Tibial nerve (tissue), 4 donors: ENCODE data around the gene ABHD17B. TPM values are rescaled to one million over a fixed set of nuclear protein-coding genes. Genes with fewer than 3 reads are reported as not detected.

ENCODE experiments used
- DNase-seq, 2 donors: peaks; one replicate each; pipeline ENCODE4 v3.0.0-alpha.2; 2019; ENCODE audit warnings: low spot score in 2 of 2
- H3K27ac ChIP-seq, 4 donors: fragments of 200-600 bp; sonication (generic) in 3 of 4; one replicate each; pipeline ENCODE4 v1.5.1; 2017 to 2019; ENCODE audit warnings: mild to moderate bottlenecking in 1 of 4
- H3K27me3 ChIP-seq, 2 donors: fragments of 200-600 bp; sonication (generic) in 1 of 2; one replicate each; pipeline versions ENCODE4 v1.5.1 to v1.6.0; 2017 to 2019
- H3K36me3 ChIP-seq, 3 donors: fragments of 200-600 bp; sonication (generic); one replicate each; pipeline ENCODE4 v1.5.1; 2018 to 2019
- H3K4me1 ChIP-seq, 4 donors: fragments of 200-600 bp; sonication (generic) in 3 of 4; one replicate each; pipeline ENCODE4 v1.5.1; 2017 to 2019
- H3K4me3 ChIP-seq, 4 donors: fragments of 200-600 bp; sonication (generic) in 3 of 4; one replicate each; pipeline ENCODE4 v1.5.1; 2017 to 2019; ENCODE audit warnings: mild to moderate bottlenecking in 1 of 4, moderate library complexity in 1 of 4
- H3K9me3 ChIP-seq, 4 donors: fragments of 200-600 bp; sonication (generic) in 3 of 4; one replicate each; pipeline ENCODE4 v1.5.1; 2017 to 2019
- CTCF ChIP-seq, 5 experiments: fragments of 200-600 bp in 3 of 5; fragments of 450-650 bp in 2 of 5; sonication (generic) in 3 of 5; IDR thresholded peaks; one replicate each; pipeline ENCODE4 v1.5.1; 2016 to 2019; ENCODE audit warnings: antibody characterized with exemption in 5 of 5, mild to moderate bottlenecking in 3 of 5, moderate library complexity in 2 of 5
- EP300 ChIP-seq, 2 donors: sonication (generic); formaldehyde crosslinking; IDR thresholded peaks; one replicate each; pipeline ENCODE4 v1.6.1; 2017; ENCODE audit warnings: antibody characterized with exemption in 2 of 2, mild to moderate bottlenecking in 1 of 2
- POLR2A ChIP-seq, 2 donors: fragments of 450-650 bp; IDR thresholded peaks; one replicate each; pipeline ENCODE4 v1.6.1; 2017; ENCODE audit warnings: antibody characterized with exemption in 2 of 2, mild to moderate bottlenecking in 2 of 2, moderate library complexity in 2 of 2
- WGBS, 2 donors: methylation state at CpG; one replicate each; pipeline ENCODE4 v1.1.5; 2018; 5-methylcytosine and 5-hydroxymethylcytosine counted together
- total RNA-seq, 4 donors: library from RNA; depleted of rRNA; stranded (reverse); fragments of >200 nt; gene quantifications; one replicate each; pipeline ENCODE4 v1.1.0, GENCODE V29; 2016

ABHD17B gene
- total RNA-seq, 4 donors from 2014 or later: 10.5 to 23.8 (median 18.3) TPM

DNA sequence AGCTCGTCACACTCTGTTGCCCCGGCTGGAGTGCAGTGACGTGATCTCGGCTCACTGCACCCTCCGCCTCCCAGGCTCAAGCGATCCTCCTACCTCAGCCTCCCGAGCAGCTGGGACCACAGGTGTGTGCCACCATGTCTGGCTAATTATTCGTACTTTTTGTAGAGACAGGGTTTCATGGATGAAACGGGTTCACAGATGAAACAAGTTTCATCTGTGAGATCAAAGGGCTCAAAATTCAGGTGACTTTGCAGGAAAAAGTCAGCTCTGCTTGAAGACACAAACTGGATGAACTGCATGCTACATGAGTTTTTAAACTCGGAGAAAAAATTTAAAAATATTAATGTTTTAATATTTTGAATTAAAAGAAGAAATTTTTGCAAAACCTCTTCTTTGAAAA is 24.5 kb downstream of the ABHD17B start:
- Histone ChIP-seq H3K36me3 (peaks cover 0 to 23% (median 0%) of the 10 kb centered on the region in 3 donors), H3K9me3 (peaks cover 0 to 25% (median 7%) of the 10 kb centered on the region in 4 donors), H3K27ac (no peak overlapping the region), H3K27me3 (no peaks in the 10 kb centered on the region), H3K4me1 (peaks cover 0 to 11% (median 0%) of the 10 kb centered on the region in 4 donors), H3K4me3 (no peak overlapping the region)
- 94 to 98% methylated on average over 10 of the region's 10 CpGs for WGBS, 2 donors
- no peak for TF ChIP-seq CTCF (IDR thresholded peaks at IDR 0.05)
- TF ChIP-seq POLR2A (IDR thresholded peaks at IDR 0.05): no peak
- no peak for TF ChIP-seq EP300 (IDR thresholded peaks at IDR 0.05)
- DNase-seq: no peak

DNA sequence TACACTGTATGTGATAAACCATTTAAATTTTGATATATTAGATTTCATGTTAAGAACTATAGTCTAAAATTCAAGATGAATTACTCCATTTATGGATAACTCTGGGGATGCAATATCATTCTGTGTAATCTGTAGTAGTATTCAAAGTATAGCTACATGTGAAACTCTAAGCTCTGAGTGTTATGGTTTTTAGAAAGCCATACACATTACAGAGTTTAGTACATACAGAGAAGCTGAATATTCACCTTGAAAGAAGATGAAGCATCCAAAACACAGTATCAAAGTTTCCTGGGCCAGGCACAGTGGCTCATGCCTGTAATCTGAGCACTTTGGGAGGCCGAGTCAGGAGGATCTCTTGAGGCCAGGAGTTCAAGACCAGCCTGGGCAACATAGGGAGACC is 25.0 kb downstream of the ABHD17B start:
- peaks cover 0 to 27% (median 7%) of the 10 kb centered on the region in 4 donors for H3K9me3 ChIP-seq
- H3K36me3 ChIP-seq: peaks cover 0 to 26% (median 0%) of the 10 kb centered on the region in 3 donors
- H3K27ac ChIP-seq: no peak overlapping the region
- no peak overlapping the region for H3K4me3 ChIP-seq
- H3K27me3 ChIP-seq: no peaks in the 10 kb centered on the region
- TF ChIP-seq POLR2A (IDR thresholded peaks at IDR 0.05) (no peak), CTCF (IDR thresholded peaks at IDR 0.05) (no peak), EP300 (IDR thresholded peaks at IDR 0.05) (no peak)
- 95 to 100% methylated on average over 1 of the region's 1 CpG for WGBS, 2 donors
- peaks cover 0 to 11% (median 0%) of the 10 kb centered on the region in 4 donors for H3K4me1 ChIP-seq
- no peak for DNase-seq

GRCh38 chr9:71885467-71885866 is 25.5 kb downstream of the ABHD17B start:
- H3K27ac ChIP-seq: no peak overlapping the region
- H3K4me3 ChIP-seq: no peak overlapping the region
- no peak for DNase-seq
- H3K9me3 ChIP-seq: peaks cover 0 to 33% (median 8%) of the 10 kb centered on the region in 4 donors
- TF ChIP-seq CTCF (IDR thresholded peaks at IDR 0.05) (no peak), EP300 (IDR thresholded peaks at IDR 0.05) (no peak), POLR2A (IDR thresholded peaks at IDR 0.05) (no peak)
- H3K27me3 ChIP-seq: no peaks in the 10 kb centered on the region
- WGBS, 2 donors: 10 to 15% methylated on average over 2 of the region's 2 CpGs
- H3K4me1 ChIP-seq: peaks cover 0 to 11% (median 0%) of the 10 kb centered on the region in 4 donors
- H3K36me3 ChIP-seq: peaks cover 0 to 26% (median 0%) of the 10 kb centered on the region in 3 donors

GRCh38 chr9:71884005-71884404 is 27.0 kb downstream of the ABHD17B start:
- no peak for DNase-seq
- H3K27ac ChIP-seq: no peak overlapping the region
- no peak overlapping the region for H3K4me3 ChIP-seq
- H3K36me3 ChIP-seq: peaks cover 0 to 26% (median 0%) of the 10 kb centered on the region in 3 donors
- H3K4me1 ChIP-seq: peaks cover 0 to 11% (median 0%) of the 10 kb centered on the region in 4 donors
- H3K9me3 ChIP-seq: peaks cover 0 to 45% (median 15%) of the 10 kb centered on the region in 4 donors
- no peaks in the 10 kb centered on the region for H3K27me3 ChIP-seq
- TF ChIP-seq EP300 (IDR thresholded peaks at IDR 0.05) (no peak), POLR2A (IDR thresholded peaks at IDR 0.05) (no peak)

DNA sequence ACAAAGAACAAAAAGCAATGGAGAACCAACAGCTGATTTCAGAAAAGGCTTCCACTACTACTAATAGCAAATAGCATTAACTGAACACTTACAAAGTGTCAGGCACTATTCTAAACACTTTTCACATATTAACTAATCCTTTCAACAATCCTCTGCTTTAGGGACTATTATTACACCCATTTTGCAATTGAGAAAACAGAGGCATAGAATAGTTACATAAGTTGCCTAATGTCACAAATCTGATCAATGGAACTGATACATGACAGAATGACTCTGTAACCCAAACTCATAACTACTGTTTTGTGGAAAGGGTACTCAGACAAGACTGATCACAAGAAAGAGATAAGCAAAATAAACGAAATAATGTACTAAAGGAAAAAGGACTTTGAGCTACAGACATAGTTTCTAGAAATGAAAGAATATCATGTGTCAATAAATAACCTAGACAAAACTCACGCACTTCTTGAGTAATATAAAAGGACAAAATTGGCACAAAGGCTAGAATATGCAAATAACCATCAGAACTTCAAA is 31.3 kb downstream of the ABHD17B start:
- DNase-seq: no peak
- Histone ChIP-seq H3K4me1 (no peaks in the 10 kb centered on the region), H3K27ac (no peak overlapping the region), H3K4me3 (no peak overlapping the region), H3K36me3 (peaks cover 0 to 28% (median 0%) of the 10 kb centered on the region in 3 donors), H3K27me3 (no peaks in the 10 kb centered on the region), H3K9me3 (peaks cover 0 to 65% (median 24%) of the 10 kb centered on the region in 4 donors)
- TF ChIP-seq POLR2A (IDR thresholded peaks at IDR 0.05): no peak
- no peak for TF ChIP-seq CTCF (IDR thresholded peaks at IDR 0.05)
- whole genome bisulfite sequencing, 2 donors: 91 to 97% methylated on average over 2 of the region's 2 CpGs
